Measurements from ENCODE around the gene DLST.

The DLST gene

GRCh38 chr14:74881431-74882102 is at the start of gene DLST:
Gene DLST (plus strand): TSS chr14:74881916. CDS start chr14:74881954, 38 bp downstream.
- peak; percentile 91 to 96 for DNase-seq

GRCh38 chr14:74832849-74833248 is 48.9 kb upstream of the DLST start:
- DNase-seq, result no peak

GRCh38 chr14:74834692-74835392 is 46.9 kb upstream of the DLST start:
- no peak for DNase-seq

- DNase-seq, result no peak
These were observed 46.0 kb upstream of the DLST start for GRCh38 chr14:74835645-74836250.

GRCh38 chr14:74836251-74836960 is 45.3 kb upstream of the DLST start:
- DNase-seq, result no peak

GRCh38 chr14:74838166-74838565 is 43.5 kb upstream of the DLST start:
- no peak for DNase-seq

GRCh38 chr14:74840603-74841030 is 41.1 kb upstream of the DLST start:
- no peak for DNase-seq

- DNase-seq, result peak; percentile 41 to 43
These were observed 40.2 kb upstream of the DLST start for GRCh38 chr14:74841230-74842207.

GRCh38 chr14:74843653-74844052 is 38.1 kb upstream of the DLST start:
- no peak for DNase-seq

GRCh38 chr14:74846168-74846567 is 35.5 kb upstream of the DLST start:
- no peak for DNase-seq

- DNase-seq, result no peak
These were observed 34.6 kb upstream of the DLST start for GRCh38 chr14:74846968-74847665.

- no peak for DNase-seq
These were observed 32.9 kb upstream of the DLST start for GRCh38 chr14:74848768-74849167.

- DNase-seq, result no peak
These were observed 28.7 kb upstream of the DLST start for GRCh38 chr14:74852922-74853530.

GRCh38 chr14:74853581-74853980 is 28.1 kb upstream of the DLST start:
- no peak for DNase-seq

GRCh38 chr14:74855021-74855420 is 26.7 kb upstream of the DLST start:
- DNase-seq, result no peak

- no peak for DNase-seq
These were observed 25.8 kb upstream of the DLST start for GRCh38 chr14:74855945-74856344.

- DNase-seq, result no peak
These were observed 25.4 kb upstream of the DLST start for GRCh38 chr14:74856366-74856765.

GRCh38 chr14:74858022-74858421 is 23.7 kb upstream of the DLST start:
- DNase-seq, result no peak

- DNase-seq, result no peak
These were observed 21.8 kb upstream of the DLST start for GRCh38 chr14:74859757-74860552.

All from activated T-cell treated with anti-CD3 and anti-CD28 coated beads, Interleukin-2, amount 50 U/mL, for 48 hours (primary cell).